ENCODE results near the gene SLC36A2.

GRCh38 chr5:151317871-151318270 is 29.5 kb downstream of the SLC36A2 start:
- no peak for TF ChIP-seq POLR2A (IDR thresholded peaks at IDR 0.05)
- TF ChIP-seq, protein P1, sequence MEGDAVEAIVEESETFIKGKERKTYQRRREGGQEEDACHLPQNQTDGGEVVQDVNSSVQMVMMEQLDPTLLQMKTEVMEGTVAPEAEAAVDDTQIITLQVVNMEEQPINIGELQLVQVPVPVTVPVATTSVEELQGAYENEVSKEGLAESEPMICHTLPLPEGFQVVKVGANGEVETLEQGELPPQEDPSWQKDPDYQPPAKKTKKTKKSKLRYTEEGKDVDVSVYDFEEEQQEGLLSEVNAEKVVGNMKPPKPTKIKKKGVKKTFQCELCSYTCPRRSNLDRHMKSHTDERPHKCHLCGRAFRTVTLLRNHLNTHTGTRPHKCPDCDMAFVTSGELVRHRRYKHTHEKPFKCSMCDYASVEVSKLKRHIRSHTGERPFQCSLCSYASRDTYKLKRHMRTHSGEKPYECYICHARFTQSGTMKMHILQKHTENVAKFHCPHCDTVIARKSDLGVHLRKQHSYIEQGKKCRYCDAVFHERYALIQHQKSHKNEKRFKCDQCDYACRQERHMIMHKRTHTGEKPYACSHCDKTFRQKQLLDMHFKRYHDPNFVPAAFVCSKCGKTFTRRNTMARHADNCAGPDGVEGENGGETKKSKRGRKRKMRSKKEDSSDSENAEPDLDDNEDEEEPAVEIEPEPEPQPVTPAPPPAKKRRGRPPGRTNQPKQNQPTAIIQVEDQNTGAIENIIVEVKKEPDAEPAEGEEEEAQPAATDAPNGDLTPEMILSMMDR (IDR thresholded peaks at IDR 0.05), result no peak
